Measurements from ENCODE around the gene ESYT3. TPM values are rescaled to one million over a fixed set of nuclear protein-coding genes. Genes with fewer than 3 reads are reported as not detected.

The ESYT3 gene
- total and polyA plus RNA-seq, 9 of the 15 experiments (the other 6 are each of a cell fraction or from before 2014, with no cell fraction given), result not detected

GRCh38 chr3:138429665-138430064, 4.8 kb upstream of the ESYT3 start (continued):
- TF ChIP-seq, protein P1, sequence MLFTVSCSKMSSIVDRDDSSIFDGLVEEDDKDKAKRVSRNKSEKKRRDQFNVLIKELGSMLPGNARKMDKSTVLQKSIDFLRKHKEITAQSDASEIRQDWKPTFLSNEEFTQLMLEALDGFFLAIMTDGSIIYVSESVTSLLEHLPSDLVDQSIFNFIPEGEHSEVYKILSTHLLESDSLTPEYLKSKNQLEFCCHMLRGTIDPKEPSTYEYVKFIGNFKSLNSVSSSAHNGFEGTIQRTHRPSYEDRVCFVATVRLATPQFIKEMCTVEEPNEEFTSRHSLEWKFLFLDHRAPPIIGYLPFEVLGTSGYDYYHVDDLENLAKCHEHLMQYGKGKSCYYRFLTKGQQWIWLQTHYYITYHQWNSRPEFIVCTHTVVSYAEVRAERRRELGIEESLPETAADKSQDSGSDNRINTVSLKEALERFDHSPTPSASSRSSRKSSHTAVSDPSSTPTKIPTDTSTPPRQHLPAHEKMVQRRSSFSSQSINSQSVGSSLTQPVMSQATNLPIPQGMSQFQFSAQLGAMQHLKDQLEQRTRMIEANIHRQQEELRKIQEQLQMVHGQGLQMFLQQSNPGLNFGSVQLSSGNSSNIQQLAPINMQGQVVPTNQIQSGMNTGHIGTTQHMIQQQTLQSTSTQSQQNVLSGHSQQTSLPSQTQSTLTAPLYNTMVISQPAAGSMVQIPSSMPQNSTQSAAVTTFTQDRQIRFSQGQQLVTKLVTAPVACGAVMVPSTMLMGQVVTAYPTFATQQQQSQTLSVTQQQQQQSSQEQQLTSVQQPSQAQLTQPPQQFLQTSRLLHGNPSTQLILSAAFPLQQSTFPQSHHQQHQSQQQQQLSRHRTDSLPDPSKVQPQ (CRISPR knock-in tag; IDR thresholded peaks at IDR 0.05; ENCODE audit: borderline replicate concordance), result no peak
- TF ChIP-seq PPARD (CRISPR knock-in tag; IDR thresholded peaks at IDR 0.05), result no peak
- no peak for TF ChIP-seq ZKSCAN3 (CRISPR knock-in tag; IDR thresholded peaks at IDR 0.05)
- no peak for TF ChIP-seq HBP1 (CRISPR knock-in tag; IDR thresholded peaks at IDR 0.05)
- TF ChIP-seq NRF1 (conservative IDR thresholded peaks at IDR 0.05 in 1 of 2, IDR thresholded peaks at IDR 0.05 in 1 of 2), result no peak
- no peak for TF ChIP-seq ATF1 (CRISPR knock-in tag; IDR thresholded peaks at IDR 0.05)
- no peak for TF ChIP-seq ATF1 (tag; IDR thresholded peaks at IDR 0.05)
- TF ChIP-seq PTRF (tag; IDR thresholded peaks at IDR 0.05), result no peak
- TF ChIP-seq SNIP1 (IDR thresholded peaks at IDR 0.05; ENCODE audit: low read depth), result no peak
- no peak for TF ChIP-seq ZNF146 (CRISPR knock-in tag; IDR thresholded peaks at IDR 0.05; ENCODE audit: unreplicated experiment)
- TF ChIP-seq SMARCB1 (IDR thresholded peaks at IDR 0.05; ENCODE audit: insufficient read length, low read depth), result no peak
- no peak for TF ChIP-seq MAX (CRISPR knock-in tag; IDR thresholded peaks at IDR 0.05)
- no peak for TF ChIP-seq PHB2 (IDR thresholded peaks at IDR 0.05; ENCODE audit: low read depth)
- TF ChIP-seq NR4A1 (CRISPR knock-in tag; IDR thresholded peaks at IDR 0.05), result no peak
- no peak for TF ChIP-seq NR4A1 (tag; IDR thresholded peaks at IDR 0.05)
- no peak for TF ChIP-seq HDAC2 (IDR thresholded peaks at IDR 0.05)
- TF ChIP-seq ZFP30 (CRISPR knock-in tag; IDR thresholded peaks at IDR 0.05; ENCODE audit: borderline replicate concordance), result no peak
- no peak for TF ChIP-seq ZNF79 (CRISPR knock-in tag; IDR thresholded peaks at IDR 0.05; ENCODE audit: low read depth)
- TF ChIP-seq SOX6 (IDR thresholded peaks at IDR 0.05), result 0 out of 2 replicates have a peak, but pooled peaks have one; percentile 36
- TF ChIP-seq ZNF253 (CRISPR knock-in tag; conservative IDR thresholded peaks at IDR 0.05), result no peak
- TF ChIP-seq, protein P2, sequence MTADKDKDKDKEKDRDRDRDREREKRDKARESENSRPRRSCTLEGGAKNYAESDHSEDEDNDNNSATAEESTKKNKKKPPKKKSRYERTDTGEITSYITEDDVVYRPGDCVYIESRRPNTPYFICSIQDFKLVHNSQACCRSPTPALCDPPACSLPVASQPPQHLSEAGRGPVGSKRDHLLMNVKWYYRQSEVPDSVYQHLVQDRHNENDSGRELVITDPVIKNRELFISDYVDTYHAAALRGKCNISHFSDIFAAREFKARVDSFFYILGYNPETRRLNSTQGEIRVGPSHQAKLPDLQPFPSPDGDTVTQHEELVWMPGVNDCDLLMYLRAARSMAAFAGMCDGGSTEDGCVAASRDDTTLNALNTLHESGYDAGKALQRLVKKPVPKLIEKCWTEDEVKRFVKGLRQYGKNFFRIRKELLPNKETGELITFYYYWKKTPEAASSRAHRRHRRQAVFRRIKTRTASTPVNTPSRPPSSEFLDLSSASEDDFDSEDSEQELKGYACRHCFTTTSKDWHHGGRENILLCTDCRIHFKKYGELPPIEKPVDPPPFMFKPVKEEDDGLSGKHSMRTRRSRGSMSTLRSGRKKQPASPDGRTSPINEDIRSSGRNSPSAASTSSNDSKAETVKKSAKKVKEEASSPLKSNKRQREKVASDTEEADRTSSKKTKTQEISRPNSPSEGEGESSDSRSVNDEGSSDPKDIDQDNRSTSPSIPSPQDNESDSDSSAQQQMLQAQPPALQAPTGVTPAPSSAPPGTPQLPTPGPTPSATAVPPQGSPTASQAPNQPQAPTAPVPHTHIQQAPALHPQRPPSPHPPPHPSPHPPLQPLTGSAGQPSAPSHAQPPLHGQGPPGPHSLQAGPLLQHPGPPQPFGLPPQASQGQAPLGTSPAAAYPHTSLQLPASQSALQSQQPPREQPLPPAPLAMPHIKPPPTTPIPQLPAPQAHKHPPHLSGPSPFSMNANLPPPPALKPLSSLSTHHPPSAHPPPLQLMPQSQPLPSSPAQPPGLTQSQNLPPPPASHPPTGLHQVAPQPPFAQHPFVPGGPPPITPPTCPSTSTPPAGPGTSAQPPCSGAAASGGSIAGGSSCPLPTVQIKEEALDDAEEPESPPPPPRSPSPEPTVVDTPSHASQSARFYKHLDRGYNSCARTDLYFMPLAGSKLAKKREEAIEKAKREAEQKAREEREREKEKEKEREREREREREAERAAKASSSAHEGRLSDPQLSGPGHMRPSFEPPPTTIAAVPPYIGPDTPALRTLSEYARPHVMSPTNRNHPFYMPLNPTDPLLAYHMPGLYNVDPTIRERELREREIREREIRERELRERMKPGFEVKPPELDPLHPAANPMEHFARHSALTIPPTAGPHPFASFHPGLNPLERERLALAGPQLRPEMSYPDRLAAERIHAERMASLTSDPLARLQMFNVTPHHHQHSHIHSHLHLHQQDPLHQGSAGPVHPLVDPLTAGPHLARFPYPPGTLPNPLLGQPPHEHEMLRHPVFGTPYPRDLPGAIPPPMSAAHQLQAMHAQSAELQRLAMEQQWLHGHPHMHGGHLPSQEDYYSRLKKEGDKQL (CRISPR knock-in tag; IDR thresholded peaks at IDR 0.05; ENCODE audit: borderline replicate concordance), result no peak
- peak; percentile 46; the same call in 1 of the 2 replicates for TF ChIP-seq NCOR1 (IDR thresholded peaks at IDR 0.05)

Measured in K562 (cell line).